ENCODE results near the gene AOAH. TPM values are rescaled to one million over a fixed set of nuclear protein-coding genes. Genes with fewer than 3 reads are reported as not detected.
A peak's percentile ranks its signal among the peaks of the same experiment; 100 is the strongest.

Gene AOAH
- total RNA-seq, 1 experiment from 2014 or later, result 0.39 TPM

DNA sequence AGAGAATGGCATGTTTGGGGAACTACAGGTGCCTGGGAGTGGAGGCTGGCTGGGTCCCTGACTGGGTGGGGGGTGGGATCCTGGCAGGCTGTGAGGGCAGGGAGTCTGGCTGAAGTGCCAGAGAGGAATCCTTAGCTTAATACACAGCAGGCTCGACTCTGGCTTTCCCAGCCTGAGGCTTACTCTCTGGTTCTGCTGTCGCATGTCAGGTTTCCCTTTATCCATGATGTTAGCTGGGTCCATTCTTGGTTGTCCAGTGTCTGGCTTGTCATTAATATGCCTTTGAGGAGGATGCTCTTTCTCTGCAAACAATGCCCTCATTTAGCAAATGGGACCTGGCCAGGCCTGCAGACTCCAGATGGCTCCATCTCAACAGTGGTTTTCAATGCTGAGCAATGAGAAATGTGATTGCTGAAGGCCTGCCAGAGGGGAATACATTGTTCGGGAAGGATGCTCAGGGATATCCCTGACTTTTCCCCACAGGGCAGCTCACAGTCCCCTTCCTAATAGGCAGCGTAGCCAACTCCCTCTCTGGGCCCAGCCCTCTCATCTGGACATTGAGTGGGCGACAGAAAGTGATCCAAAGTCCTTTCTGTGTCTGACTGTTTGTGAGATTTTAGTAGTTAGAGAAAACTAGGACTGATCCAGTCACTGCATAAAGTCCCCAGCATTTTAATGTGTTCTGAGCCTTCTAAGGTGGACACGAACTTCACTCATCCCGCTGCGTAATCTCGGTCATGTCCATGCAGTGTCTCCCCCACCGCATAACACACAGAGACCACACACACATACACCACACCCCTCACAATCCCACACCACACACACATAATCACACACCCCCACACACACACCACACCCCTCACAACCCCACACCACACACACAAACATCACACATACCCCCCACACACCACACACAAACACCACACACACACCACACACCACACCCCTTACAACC lies 209.7 kb downstream of the AOAH start:
- no peak overlapping the region for H2BK20ac ChIP-seq (ENCODE audit: low read depth, low read length, poor library complexity, severe bottlenecking)
- Mint-ChIP-seq H3K4me3 (no peak overlapping the region; a peak in 1 of 5 replicates), H3K27ac (0 out of 7 replicates have a peak overlapping the region, but pooled peaks of 1 of the 3 experiments have one; percentile 37), H3K27me3 (ENCODE audit: low read depth) (no peaks in the 10 kb centered on the region), H3K9me3 (no peaks in the 10 kb centered on the region; a peak in 1 of 5 replicates), H3K36me3 (ENCODE audit: insufficient read depth in 1 of 3, low read depth in 3 of 3) (peaks cover 0 to 3% (median 2%) of the 10 kb centered on the region in 3 experiments; a peak in 4 of 7 replicates), H3K4me1 (peaks cover 17 to 18% of the 10 kb centered on the region in 2 experiments)
- no peak overlapping the region for H3K4me2 ChIP-seq (ENCODE audit: insufficient read depth, insufficient read length, low read length)
- no peaks in the 10 kb centered on the region for H3K23me2 ChIP-seq (ENCODE audit: insufficient read length, low read depth, low read length, poor library complexity, severe bottlenecking)
- no peak for DNase-seq
- no peak overlapping the region for H4K8ac ChIP-seq (replicated peaks; ENCODE audit: insufficient read length, low read depth, low read length)
- no peak overlapping the region for H2BK12ac ChIP-seq (ENCODE audit: insufficient read length, low read depth, low read length)
- TF ChIP-seq, protein P1, sequence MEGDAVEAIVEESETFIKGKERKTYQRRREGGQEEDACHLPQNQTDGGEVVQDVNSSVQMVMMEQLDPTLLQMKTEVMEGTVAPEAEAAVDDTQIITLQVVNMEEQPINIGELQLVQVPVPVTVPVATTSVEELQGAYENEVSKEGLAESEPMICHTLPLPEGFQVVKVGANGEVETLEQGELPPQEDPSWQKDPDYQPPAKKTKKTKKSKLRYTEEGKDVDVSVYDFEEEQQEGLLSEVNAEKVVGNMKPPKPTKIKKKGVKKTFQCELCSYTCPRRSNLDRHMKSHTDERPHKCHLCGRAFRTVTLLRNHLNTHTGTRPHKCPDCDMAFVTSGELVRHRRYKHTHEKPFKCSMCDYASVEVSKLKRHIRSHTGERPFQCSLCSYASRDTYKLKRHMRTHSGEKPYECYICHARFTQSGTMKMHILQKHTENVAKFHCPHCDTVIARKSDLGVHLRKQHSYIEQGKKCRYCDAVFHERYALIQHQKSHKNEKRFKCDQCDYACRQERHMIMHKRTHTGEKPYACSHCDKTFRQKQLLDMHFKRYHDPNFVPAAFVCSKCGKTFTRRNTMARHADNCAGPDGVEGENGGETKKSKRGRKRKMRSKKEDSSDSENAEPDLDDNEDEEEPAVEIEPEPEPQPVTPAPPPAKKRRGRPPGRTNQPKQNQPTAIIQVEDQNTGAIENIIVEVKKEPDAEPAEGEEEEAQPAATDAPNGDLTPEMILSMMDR (conservative IDR thresholded peaks at IDR 0.05), result no peak
- no peaks in the 10 kb centered on the region for H3K79me1 ChIP-seq (ENCODE audit: insufficient read depth, low read depth, low read length, poor library complexity, severe bottlenecking)
- H3K23ac ChIP-seq (ENCODE audit: insufficient read length, low read depth, low read length), result no peak overlapping the region
- no CpG with 5 or more reads among the region's 10 CpGs for WGBS (ENCODE audit: extremely low coverage, insufficient read length, low lambda C conversion rate)
- H3K27me3 ChIP-seq (ENCODE audit: insufficient read depth, low read length), result no peaks in the 10 kb centered on the region
- no peak overlapping the region for H3K56ac ChIP-seq (ENCODE audit: insufficient read length, low read depth, low read length)
- H3T11ph ChIP-seq (ENCODE audit: low read length), result no peak overlapping the region
- no peak overlapping the region for H3K9ac ChIP-seq (ENCODE audit: extremely low read depth, insufficient read length, low read length)
- no peak overlapping the region for H3K14ac ChIP-seq (ENCODE audit: insufficient read depth, low read length)
- no peak overlapping the region for H2AFZ ChIP-seq (ENCODE audit: low read length)
- H3K4ac ChIP-seq (ENCODE audit: low read depth, low read length), result no peak overlapping the region; the same call in 1 of the 2 replicates
- H4K20me1 ChIP-seq (ENCODE audit: control insufficient read depth, insufficient read depth, insufficient read length), result no peaks in the 10 kb centered on the region
- no peak overlapping the region for H2BK120ac ChIP-seq (ENCODE audit: low read depth, low read length, poor library complexity, severe bottlenecking)
- H4K5ac ChIP-seq (ENCODE audit: insufficient read length, low read depth, low read length), result no peak overlapping the region
- H3K4me1 ChIP-seq (ENCODE audit: insufficient read depth, low read length), result no peaks in the 10 kb centered on the region; the same call in 1 of the 2 replicates
- no peak overlapping the region for H3K18ac ChIP-seq (ENCODE audit: insufficient read length, low read depth, low read length)
- H2BK15ac ChIP-seq (ENCODE audit: low read depth, low read length), result no peak overlapping the region
- H4K91ac ChIP-seq (ENCODE audit: insufficient read length, low read depth, low read length), result no peak overlapping the region
- no peaks in the 10 kb centered on the region for H3K79me2 ChIP-seq (ENCODE audit: insufficient read depth, low read length)
- no peak overlapping the region for H2BK5ac ChIP-seq (ENCODE audit: insufficient read length, low read length)
- H3K27ac ChIP-seq (ENCODE audit: insufficient read length, low read depth, low read length), result no peak overlapping the region
- H2AK5ac ChIP-seq (ENCODE audit: insufficient read length, low read length), result no peak overlapping the region
- H3K9me3 ChIP-seq (ENCODE audit: control insufficient read depth, low read depth, low read length), result no peaks in the 10 kb centered on the region

Measured in H9 (cell line).